GM18511 (cell line): ENCODE results near the gene BABAM2.
"Not testable (repeated sequence)": the region's sequence is repeated elsewhere in the genome, so short reads cannot be mapped to it uniquely, and the experiment has no call there.

Experiments used
- ATAC-seq: cut with Tn5 transposase; IDR thresholded peaks from one replicate; pipeline ENCODE4 v1.9.1; 2021; ENCODE audit warnings: mild to moderate bottlenecking, moderate library complexity; ENCODE audit not compliant: unreplicated experiment

BABAM2 gene

GRCh38 chr2:27968957-27969356 lies 78.4 kb downstream of the BABAM2 start:
- ATAC-seq, result not testable (repeated sequence)

GRCh38 chr2:27972311-27972710 lies 81.8 kb downstream of the BABAM2 start:
- no peak for ATAC-seq

GRCh38 chr2:27973592-27973991 lies 83.1 kb downstream of the BABAM2 start:
- ATAC-seq, result no peak

GRCh38 chr2:27976308-27976707 lies 85.8 kb downstream of the BABAM2 start:
- no peak for ATAC-seq

- no peak for ATAC-seq
These were observed 87.3 kb downstream of the BABAM2 start for GRCh38 chr2:27977731-27978312.

- not testable (repeated sequence) for ATAC-seq
These were observed 88.2 kb downstream of the BABAM2 start for GRCh38 chr2:27978761-27979160.

- ATAC-seq, result no peak
These were observed 89.7 kb downstream of the BABAM2 start for GRCh38 chr2:27980242-27980641.

GRCh38 chr2:27984153-27984552 lies 93.6 kb downstream of the BABAM2 start:
- no peak for ATAC-seq

GRCh38 chr2:27988306-27988705 lies 97.8 kb downstream of the BABAM2 start:
- ATAC-seq, result no peak

- no peak for ATAC-seq
These were observed 98.2 kb downstream of the BABAM2 start for GRCh38 chr2:27988718-27989117.

GRCh38 chr2:27989149-27989548 lies 98.6 kb downstream of the BABAM2 start:
- ATAC-seq, result no peak

- no peak for ATAC-seq
These were observed 99.6 kb downstream of the BABAM2 start for GRCh38 chr2:27990030-27990590.

- ATAC-seq, result no peak
These were observed 100.6 kb downstream of the BABAM2 start for GRCh38 chr2:27991146-27991545.

- no peak for ATAC-seq
These were observed 102.4 kb downstream of the BABAM2 start for GRCh38 chr2:27992787-27993401.

GRCh38 chr2:27993402-27993787 lies 102.9 kb downstream of the BABAM2 start:
- ATAC-seq, result no peak

GRCh38 chr2:27993950-27994728 lies 103.6 kb downstream of the BABAM2 start:
- ATAC-seq, result no peak

- no peak for ATAC-seq
These were observed 105.8 kb downstream of the BABAM2 start for GRCh38 chr2:27996156-27996922.

- no peak for ATAC-seq
These were observed 109.8 kb downstream of the BABAM2 start for GRCh38 chr2:28000287-28000686.

GRCh38 chr2:28002181-28002580 lies 111.7 kb downstream of the BABAM2 start:
- no peak for ATAC-seq

- ATAC-seq, result no peak
These were observed 113.6 kb downstream of the BABAM2 start for GRCh38 chr2:28004086-28004485.

- ATAC-seq, result no peak
These were observed 119.2 kb downstream of the BABAM2 start for GRCh38 chr2:28009732-28010131.
